Stomach (tissue), 4 donors: ENCODE data around the gene SEPTIN12.

Experiments
- EP300 ChIP-seq: sonication (generic); formaldehyde crosslinking; IDR thresholded peaks from one replicate; pipeline ENCODE4 v1.6.1; 2017; ENCODE audit warnings: antibody characterized with exemption
- POLR2A ChIP-seq, 4 donors: fragments of 450-650 bp; IDR thresholded peaks; one replicate each; pipeline ENCODE4 v1.6.1; 2016; ENCODE audit warnings: antibody characterized with exemption in 4 of 4, control low read depth in 2 of 4, mild to moderate bottlenecking in 1 of 4, moderate library complexity in 1 of 4
- POLR2AphosphoS5 ChIP-seq, 3 donors: sonication (generic); formaldehyde crosslinking; IDR thresholded peaks; one replicate each; pipeline ENCODE4 v1.6.1; 2016; ENCODE audit warnings: antibody characterized with exemption in 3 of 3
- TF ChIP-seq, protein P1 (sequence below), 7 experiments: fragments of 450-650 bp in 4 of 7; fragments of 200-600 bp in 3 of 7; sonication (generic) in 3 of 7; IDR thresholded peaks; one replicate each; pipeline ENCODE4 v1.5.1; 2016 to 2019; ENCODE audit warnings: antibody characterized with exemption in 7 of 7, control low read depth in 2 of 7, mild to moderate bottlenecking in 1 of 7

- TF ChIP-seq, protein P1, sequence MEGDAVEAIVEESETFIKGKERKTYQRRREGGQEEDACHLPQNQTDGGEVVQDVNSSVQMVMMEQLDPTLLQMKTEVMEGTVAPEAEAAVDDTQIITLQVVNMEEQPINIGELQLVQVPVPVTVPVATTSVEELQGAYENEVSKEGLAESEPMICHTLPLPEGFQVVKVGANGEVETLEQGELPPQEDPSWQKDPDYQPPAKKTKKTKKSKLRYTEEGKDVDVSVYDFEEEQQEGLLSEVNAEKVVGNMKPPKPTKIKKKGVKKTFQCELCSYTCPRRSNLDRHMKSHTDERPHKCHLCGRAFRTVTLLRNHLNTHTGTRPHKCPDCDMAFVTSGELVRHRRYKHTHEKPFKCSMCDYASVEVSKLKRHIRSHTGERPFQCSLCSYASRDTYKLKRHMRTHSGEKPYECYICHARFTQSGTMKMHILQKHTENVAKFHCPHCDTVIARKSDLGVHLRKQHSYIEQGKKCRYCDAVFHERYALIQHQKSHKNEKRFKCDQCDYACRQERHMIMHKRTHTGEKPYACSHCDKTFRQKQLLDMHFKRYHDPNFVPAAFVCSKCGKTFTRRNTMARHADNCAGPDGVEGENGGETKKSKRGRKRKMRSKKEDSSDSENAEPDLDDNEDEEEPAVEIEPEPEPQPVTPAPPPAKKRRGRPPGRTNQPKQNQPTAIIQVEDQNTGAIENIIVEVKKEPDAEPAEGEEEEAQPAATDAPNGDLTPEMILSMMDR (IDR thresholded peaks at IDR 0.05) = no peak
- no peak for TF ChIP-seq POLR2A (IDR thresholded peaks at IDR 0.05)
- TF ChIP-seq EP300 = no peak
- TF ChIP-seq POLR2AphosphoS5 (IDR thresholded peaks at IDR 0.05) = no peak
Observed at GRCh38 chr16:4762205-4762604, 25.9 kb downstream of the SEPTIN12 start.
